Measurements from ENCODE around the gene YIPF4. TPM values are rescaled to one million over a fixed set of nuclear protein-coding genes. Genes with fewer than 3 reads are reported as not detected.

The YIPF4 gene
- total RNA-seq (ENCODE audit: low replicate concordance): 27.1 and 56.1 TPM in 2 replicates

- peak within 1 kb of the TSS; percentile 97 for H3K4me3 ChIP-seq (ENCODE audit: low read depth, low read length)
- DNase-seq (ENCODE audit: low read depth): peak; percentile 96
- no peak for TF ChIP-seq CTCF (IDR thresholded peaks at IDR 0.05; ENCODE audit: insufficient read depth, low read length)
These were observed at the start of gene YIPF4 for GRCh38 chr2:32277674-32278477. YIPF4 (plus strand) TSS chr2:32277904; CDS start chr2:32278156, 252 bp downstream.

GRCh38 chr2:32228181-32228580 lies 49.5 kb upstream of the YIPF4 start:
- no peak for TF ChIP-seq CTCF (IDR thresholded peaks at IDR 0.05; ENCODE audit: insufficient read depth, low read length)
- no peak overlapping the region for H3K4me3 ChIP-seq (ENCODE audit: low read depth, low read length)
- no peak for DNase-seq (ENCODE audit: low read depth)

- no peak for DNase-seq (ENCODE audit: low read depth)
- TF ChIP-seq CTCF (IDR thresholded peaks at IDR 0.05; ENCODE audit: insufficient read depth, low read length): no peak
- no peak overlapping the region for H3K4me3 ChIP-seq (ENCODE audit: low read depth, low read length)
These were observed 48.1 kb upstream of the YIPF4 start for GRCh38 chr2:32229635-32230034.

- TF ChIP-seq CTCF (IDR thresholded peaks at IDR 0.05; ENCODE audit: insufficient read depth, low read length): no peak
- no peak overlapping the region for H3K4me3 ChIP-seq (ENCODE audit: low read depth, low read length)
- DNase-seq (ENCODE audit: low read depth): no peak
These were observed 45.7 kb upstream of the YIPF4 start for GRCh38 chr2:32231959-32232358.

GRCh38 chr2:32235315-32235714 lies 42.4 kb upstream of the YIPF4 start:
- peak; percentile 42 for DNase-seq (ENCODE audit: low read depth)
- H3K4me3 ChIP-seq (ENCODE audit: low read depth, low read length): no peak overlapping the region
- TF ChIP-seq CTCF (IDR thresholded peaks at IDR 0.05; ENCODE audit: insufficient read depth, low read length): no peak

GRCh38 chr2:32237488-32237887 lies 40.2 kb upstream of the YIPF4 start:
- no peak for TF ChIP-seq CTCF (IDR thresholded peaks at IDR 0.05; ENCODE audit: insufficient read depth, low read length)
- no peak for DNase-seq (ENCODE audit: low read depth)
- H3K4me3 ChIP-seq (ENCODE audit: low read depth, low read length): no peak overlapping the region

All from fibroblast of the aortic adventitia (primary cell).